ENCODE data around the gene CDPF1. TPM values are rescaled to one million over a fixed set of nuclear protein-coding genes. Genes with fewer than 3 reads are reported as not detected.

Gene CDPF1, protein sequence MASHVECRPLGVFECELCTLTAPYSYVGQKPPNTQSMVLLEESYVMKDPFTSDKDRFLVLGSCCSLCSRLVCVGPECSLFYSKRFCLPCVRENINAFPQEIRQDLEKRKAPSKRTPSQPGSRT
- total RNA-seq (10 to 100 TPM in 2 of 7 donors, 1 to 10 TPM in 5; 7.7 to 12.7 (median 8.8) TPM), polyA plus RNA-seq (10 to 100 TPM; 16.3 to 19.6 (median 18.4) TPM)
- long read RNA-seq, donor 1, partial matches to known transcripts, result 0 of 3 reads
- long read RNA-seq, donor 1, other reads (novel, unspliced or antisense), result 0 of 3 reads
- long read RNA-seq, donor 2, transcript CDPF1-201 (4 exons, 1,875 nt), result major isoform, 8 of 8 reads
- long read RNA-seq, donor 2, partial matches to known transcripts, result 0 of 8 reads
- long read RNA-seq, donor 2, other reads (novel, unspliced or antisense), result 0 of 8 reads

DNA sequence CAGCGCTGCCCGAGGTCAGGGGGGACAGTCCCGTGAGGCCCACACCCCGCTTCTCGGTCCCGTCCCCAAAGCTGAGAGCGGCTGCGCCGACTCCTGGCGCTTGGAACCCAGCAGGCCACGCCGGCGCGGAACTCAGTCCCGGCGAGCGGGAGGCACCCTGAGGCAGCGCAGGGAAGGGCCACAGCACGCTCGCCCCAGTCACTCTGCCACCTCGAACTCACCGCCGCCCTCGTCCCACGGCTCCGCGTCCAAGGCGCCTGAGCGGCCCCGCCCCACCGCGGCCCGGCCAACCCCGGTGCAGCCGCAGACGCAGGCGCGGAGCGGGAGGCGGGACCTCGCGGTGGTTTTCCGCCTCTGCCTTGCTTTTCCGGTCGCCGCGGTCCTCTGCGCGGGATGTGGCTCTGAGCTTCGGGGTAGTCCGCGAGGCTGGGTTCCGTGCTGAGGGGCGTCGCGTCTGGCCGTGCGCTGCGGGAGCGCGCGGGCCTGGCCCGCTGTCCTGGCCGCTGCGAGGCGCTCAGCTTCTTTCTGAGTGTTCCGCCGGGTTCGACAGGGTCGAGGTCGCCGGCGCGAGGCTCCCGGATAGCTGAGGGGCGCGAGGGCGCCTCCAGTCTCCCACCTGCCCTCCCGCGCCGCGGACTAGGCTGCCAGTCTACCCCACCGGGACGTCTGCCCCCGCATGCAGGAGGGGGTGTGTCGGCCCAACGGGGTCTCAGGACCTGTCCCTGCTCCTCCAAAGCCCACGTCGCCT lies at the start of gene CDPF1:
Gene CDPF1, minus strand, starts transcription at position 259 of the 748 bp plus-strand sequence. CDS start 2,009 bp downstream, outside the sequence.
- H3K9me3 ChIP-seq, result no peaks in the 10 kb centered on the region
- peak; percentile 99 for DNase-seq
- TF ChIP-seq POLR2AphosphoS5 (IDR thresholded peaks at IDR 0.05), result peak; percentile 95 to 96 (median 95)
- TF ChIP-seq POLR2A (IDR thresholded peaks at IDR 0.05), result peak in 1 of 3 donors; percentile 32
- TF ChIP-seq, protein P1, sequence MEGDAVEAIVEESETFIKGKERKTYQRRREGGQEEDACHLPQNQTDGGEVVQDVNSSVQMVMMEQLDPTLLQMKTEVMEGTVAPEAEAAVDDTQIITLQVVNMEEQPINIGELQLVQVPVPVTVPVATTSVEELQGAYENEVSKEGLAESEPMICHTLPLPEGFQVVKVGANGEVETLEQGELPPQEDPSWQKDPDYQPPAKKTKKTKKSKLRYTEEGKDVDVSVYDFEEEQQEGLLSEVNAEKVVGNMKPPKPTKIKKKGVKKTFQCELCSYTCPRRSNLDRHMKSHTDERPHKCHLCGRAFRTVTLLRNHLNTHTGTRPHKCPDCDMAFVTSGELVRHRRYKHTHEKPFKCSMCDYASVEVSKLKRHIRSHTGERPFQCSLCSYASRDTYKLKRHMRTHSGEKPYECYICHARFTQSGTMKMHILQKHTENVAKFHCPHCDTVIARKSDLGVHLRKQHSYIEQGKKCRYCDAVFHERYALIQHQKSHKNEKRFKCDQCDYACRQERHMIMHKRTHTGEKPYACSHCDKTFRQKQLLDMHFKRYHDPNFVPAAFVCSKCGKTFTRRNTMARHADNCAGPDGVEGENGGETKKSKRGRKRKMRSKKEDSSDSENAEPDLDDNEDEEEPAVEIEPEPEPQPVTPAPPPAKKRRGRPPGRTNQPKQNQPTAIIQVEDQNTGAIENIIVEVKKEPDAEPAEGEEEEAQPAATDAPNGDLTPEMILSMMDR (IDR thresholded peaks at IDR 0.05 in 8 of 11, conservative IDR thresholded peaks at IDR 0.05 in 3 of 11), result peak in 7 of 11 experiments; percentile 12 to 45 (median 30)
- H3K27me3 ChIP-seq (replicated peaks in 1 of 7), result no peaks in the 10 kb centered on the region
- peak within 1 kb of the TSS; percentile 81 to 95 (median 91) for H3K27ac ChIP-seq
- peak within 1 kb of the TSS; percentile 65 to 94 (median 78) for H3K4me3 ChIP-seq
- intact Hi-C loops (cut with DNase I; ENCODE audit: low total_unique reads), result no loop called here
- H3K4me1 ChIP-seq, result peaks cover 10 to 70% (median 27%) of the 10 kb centered on the region in 6 donors
- 0 to 1% (median 0%) methylated on average over 17 to 89 of the region's 89 CpGs for WGBS, 5 donors
- H3K36me3 ChIP-seq, result peaks cover 0 to 22% (median 2%) of the 10 kb centered on the region in 6 donors

DNA sequence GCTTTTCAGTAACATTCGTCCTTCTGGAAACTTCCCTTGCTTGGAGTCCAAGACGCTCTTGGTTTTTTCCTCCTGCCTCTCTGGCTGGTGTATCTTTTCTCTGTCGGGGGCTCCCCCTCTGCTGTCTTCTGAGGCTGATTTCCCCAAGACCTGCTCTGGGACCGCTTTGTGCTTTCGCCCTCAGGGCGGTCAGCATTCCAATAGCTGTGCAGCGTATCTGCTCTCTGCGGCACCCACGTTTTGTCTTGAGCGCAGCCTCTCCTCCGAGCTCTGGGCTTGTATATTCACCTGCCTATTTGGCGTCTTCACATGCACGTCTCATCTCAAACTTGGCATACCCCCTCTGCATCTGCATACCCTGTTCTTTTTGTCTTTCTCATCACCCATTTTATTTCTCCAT lies 49.0 kb upstream of the CDPF1 start:
- intact Hi-C loops (cut with DNase I; ENCODE audit: low total_unique reads), result no loop called here
- peaks cover 0 to 36% (median 0%) of the 10 kb centered on the region in 6 donors for H3K36me3 ChIP-seq
- TF ChIP-seq POLR2AphosphoS5 (IDR thresholded peaks at IDR 0.05) (no peak), POLR2A (IDR thresholded peaks at IDR 0.05) (no peak)
- TF ChIP-seq, protein P1 (IDR thresholded peaks at IDR 0.05 in 8 of 11, conservative IDR thresholded peaks at IDR 0.05 in 3 of 11), result no peak
- peak; percentile 68 for DNase-seq
- WGBS, 5 donors, result 95 to 98% (median 97%) methylated on average over 13 of the region's 13 CpGs
- no peak overlapping the region for H3K27ac ChIP-seq
- no peaks in the 10 kb centered on the region for H3K9me3 ChIP-seq
- peaks cover 0 to 5% (median 0%) of the 10 kb centered on the region in 7 donors for H3K27me3 ChIP-seq (replicated peaks in 1 of 7)
- H3K4me1 ChIP-seq, result peaks cover 10 to 38% (median 28%) of the 10 kb centered on the region in 6 donors
- no peak overlapping the region for H3K4me3 ChIP-seq

DNA sequence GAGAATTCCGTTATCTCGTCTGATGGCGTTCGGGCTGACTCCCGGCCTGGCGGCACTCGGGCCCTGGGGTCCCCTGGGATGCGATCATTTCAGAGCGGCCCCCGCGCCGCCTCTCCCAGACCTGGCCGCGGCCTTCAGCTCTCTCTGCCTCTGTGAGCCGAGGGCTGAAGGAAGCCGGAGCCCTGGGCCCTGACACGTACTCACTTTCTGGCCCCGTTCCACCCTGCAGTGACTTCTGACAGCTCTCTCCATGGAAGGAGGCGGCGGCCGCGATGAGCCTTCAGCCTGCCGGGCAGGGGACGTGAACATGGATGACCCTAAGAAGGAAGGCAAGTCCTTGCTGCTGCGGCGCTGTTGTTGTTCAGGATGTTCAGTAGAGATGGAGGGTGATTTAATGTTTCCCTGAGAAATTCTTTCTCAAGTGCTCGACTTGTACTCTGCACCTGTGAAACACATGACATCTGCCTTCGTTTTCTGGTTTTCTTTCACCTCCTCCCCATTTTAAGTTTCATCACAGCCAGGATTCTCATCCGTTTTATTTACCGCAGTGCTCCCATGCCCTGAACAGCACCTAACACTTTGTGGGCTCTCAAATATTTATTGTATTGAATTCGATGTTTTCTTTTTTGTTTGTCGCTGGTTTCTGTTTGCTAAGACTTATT lies 47.2 kb upstream of the CDPF1 start:
- WGBS, 5 donors, result 6 to 11% (median 7%) methylated on average over 15 to 32 of the region's 32 CpGs
- Histone ChIP-seq H3K27me3 (replicated peaks in 1 of 7) (peaks cover 0 to 5% (median 0%) of the 10 kb centered on the region in 7 donors), H3K4me1 (peaks cover 18 to 57% (median 44%) of the 10 kb centered on the region in 6 donors), H3K36me3 (peaks cover 0 to 54% (median 11%) of the 10 kb centered on the region in 6 donors), H3K4me3 (peak overlapping the region; percentile 54 to 90 (median 66)), H3K9me3 (peaks cover 0 to 2% (median under 1%) of the 10 kb centered on the region in 8 donors), H3K27ac (peak overlapping the region in 4 of 8 donors; percentile 91 to 98 (median 94))
- TF ChIP-seq, protein P1 (IDR thresholded peaks at IDR 0.05 in 8 of 11, conservative IDR thresholded peaks at IDR 0.05 in 3 of 11), result no peak
- no peak for TF ChIP-seq POLR2AphosphoS5 (IDR thresholded peaks at IDR 0.05)
- no peak for TF ChIP-seq POLR2A (IDR thresholded peaks at IDR 0.05)
- no peak for DNase-seq
- intact Hi-C loops (cut with DNase I; ENCODE audit: low total_unique reads), result no loop called here
